Measurements from ENCODE around the gene FAM181A. TPM values are rescaled to one million over a fixed set of nuclear protein-coding genes. Genes with fewer than 3 reads are reported as not detected.

The FAM181A gene
- total RNA-seq, 1 experiment from 2014 or later, result not detected

- Histone ChIP-seq H3K36me3 (ENCODE audit: insufficient read depth, low read length, poor library complexity, severe bottlenecking) (no peaks in the 10 kb centered on the region), H3K27me3 (replicated peaks; ENCODE audit: insufficient read depth, low read depth, low read length, poor library complexity) (peaks cover 55% of the 10 kb centered on the region), H3K4me1 (ENCODE audit: insufficient read depth, low read length, poor library complexity, severe bottlenecking) (peaks cover 15% of the 10 kb centered on the region), H3K27ac (ENCODE audit: low read depth, low read length, poor library complexity, severe bottlenecking) (no peak overlapping the region), H3K4me3 (ENCODE audit: low read depth, low read length, poor library complexity, severe bottlenecking) (peak overlapping the region; percentile 32), H3K9me3 (ENCODE audit: low read depth, low read length, poor library complexity, severe bottlenecking) (no peaks in the 10 kb centered on the region)
- intact Hi-C loops (cut with micrococcal nuclease; ENCODE audit: unreplicated experiment), result no loop called here
- DNase-seq (ENCODE audit: low spot score), result no peak
- no TSS peak for BruUV-seq (replicated peaks)
- POLR2A ChIA-PET (ENCODE audit: low non-redundant PET), result no interaction called here
- TF ChIP-seq EZH2 (IDR thresholded peaks at IDR 0.05; ENCODE audit: borderline replicate concordance, low read depth, low read length, poor library complexity, severe bottlenecking), result no peak
- TF ChIP-seq CTCF (conservative IDR thresholded peaks at IDR 0.05; ENCODE audit: low read depth, low read length), result no peak
- CTCF ChIA-PET, result interaction anchor here (0.6 kb wide), 1 partner anchor 57 kb away, joined by 3 read pairs; no protein-coding TSS in a partner anchor
Observed at GRCh38 chr14:93879362-93879983, 47.7 kb upstream of the FAM181A start.

GRCh38 chr14:93880021-93880820 lies 46.9 kb upstream of the FAM181A start:
- peak overlapping the region; percentile 32 for H3K4me3 ChIP-seq (ENCODE audit: low read depth, low read length, poor library complexity, severe bottlenecking)
- DNase-seq (ENCODE audit: low spot score), result peak; percentile 87
- BruUV-seq (replicated peaks), result no TSS peak

GRCh38 chr14:93884950-93885349 lies 42.2 kb upstream of the FAM181A start:
- Histone ChIP-seq H3K27ac (ENCODE audit: low read depth, low read length, poor library complexity, severe bottlenecking) (no peak overlapping the region), H3K36me3 (ENCODE audit: insufficient read depth, low read length, poor library complexity, severe bottlenecking) (no peaks in the 10 kb centered on the region), H3K4me1 (ENCODE audit: insufficient read depth, low read length, poor library complexity, severe bottlenecking) (peaks cover 8% of the 10 kb centered on the region), H3K9me3 (ENCODE audit: low read depth, low read length, poor library complexity, severe bottlenecking) (no peaks in the 10 kb centered on the region), H3K4me3 (ENCODE audit: low read depth, low read length, poor library complexity, severe bottlenecking) (no peak overlapping the region), H3K27me3 (replicated peaks; ENCODE audit: insufficient read depth, low read depth, low read length, poor library complexity) (peaks cover 70% of the 10 kb centered on the region)
- CTCF ChIA-PET, result no interaction called here
- BruUV-seq (replicated peaks), result no TSS peak
- no peak for DNase-seq (ENCODE audit: low spot score)
- TF ChIP-seq CTCF (conservative IDR thresholded peaks at IDR 0.05; ENCODE audit: low read depth, low read length), result no peak
- TF ChIP-seq EZH2 (IDR thresholded peaks at IDR 0.05; ENCODE audit: borderline replicate concordance, low read depth, low read length, poor library complexity, severe bottlenecking), result no peak
- POLR2A ChIA-PET (ENCODE audit: low non-redundant PET), result no interaction called here
- intact Hi-C loops (cut with micrococcal nuclease; ENCODE audit: unreplicated experiment), result no loop called here

More at GRCh38 chr14:93880021-93880820, 46.9 kb upstream of the FAM181A start:
- CTCF ChIA-PET, result interaction anchor here (0.6 kb wide), 1 partner anchor 57 kb away, joined by 3 read pairs; no protein-coding TSS in a partner anchor
- Histone ChIP-seq H3K27ac (ENCODE audit: low read depth, low read length, poor library complexity, severe bottlenecking) (no peak overlapping the region), H3K36me3 (ENCODE audit: insufficient read depth, low read length, poor library complexity, severe bottlenecking) (no peaks in the 10 kb centered on the region), H3K9me3 (ENCODE audit: low read depth, low read length, poor library complexity, severe bottlenecking) (no peaks in the 10 kb centered on the region), H3K27me3 (replicated peaks; ENCODE audit: insufficient read depth, low read depth, low read length, poor library complexity) (peaks cover 55% of the 10 kb centered on the region), H3K4me1 (ENCODE audit: insufficient read depth, low read length, poor library complexity, severe bottlenecking) (peaks cover 15% of the 10 kb centered on the region)
- POLR2A ChIA-PET (ENCODE audit: low non-redundant PET), result no interaction called here
- intact Hi-C loops (cut with micrococcal nuclease; ENCODE audit: unreplicated experiment), result no loop called here
- TF ChIP-seq EZH2 (IDR thresholded peaks at IDR 0.05; ENCODE audit: borderline replicate concordance, low read depth, low read length, poor library complexity, severe bottlenecking), result no peak
- TF ChIP-seq CTCF (conservative IDR thresholded peaks at IDR 0.05; ENCODE audit: low read depth, low read length), result no peak
